ENCODE measurements around the gene CEP112.

The CEP112 gene

GRCh38 chr17:65753348-65753747 lies 438.6 kb downstream of the CEP112 start:
- TF ChIP-seq POLR2A (IDR thresholded peaks at IDR 0.05; ENCODE audit: extremely low read depth, insufficient read length) (no peak), MAX (IDR thresholded peaks at IDR 0.05; ENCODE audit: low read depth, low read length) (no peak), MYC (IDR thresholded peaks at IDR 0.05; ENCODE audit: low read depth, low read length) (no peak)
- no peak for DNase-seq (ENCODE audit: low read depth)
- H3K4me3 ChIP-seq (ENCODE audit: low read depth, low read length): no peak overlapping the region

GRCh38 chr17:65751263-65751662 lies 440.7 kb downstream of the CEP112 start:
- TF ChIP-seq MYC (IDR thresholded peaks at IDR 0.05; ENCODE audit: low read depth, low read length) (no peak), POLR2A (IDR thresholded peaks at IDR 0.05; ENCODE audit: extremely low read depth, insufficient read length) (no peak), CTCF (IDR thresholded peaks at IDR 0.05; ENCODE audit: low read depth, low read length) (no peak), MAX (IDR thresholded peaks at IDR 0.05; ENCODE audit: low read depth, low read length) (no peak)
- no peak for DNase-seq (ENCODE audit: low read depth)
- no peak overlapping the region for H3K4me3 ChIP-seq (ENCODE audit: low read depth, low read length)

GRCh38 chr17:65750631-65751115 lies 441.3 kb downstream of the CEP112 start:
- TF ChIP-seq MYC (IDR thresholded peaks at IDR 0.05; ENCODE audit: low read depth, low read length) (no peak), POLR2A (IDR thresholded peaks at IDR 0.05; ENCODE audit: extremely low read depth, insufficient read length) (no peak), CTCF (IDR thresholded peaks at IDR 0.05; ENCODE audit: low read depth, low read length) (no peak), MAX (IDR thresholded peaks at IDR 0.05; ENCODE audit: low read depth, low read length) (no peak)

GRCh38 chr17:65750166-65750565 lies 441.8 kb downstream of the CEP112 start:
- DNase-seq (ENCODE audit: low read depth): no peak
- H3K4me3 ChIP-seq (ENCODE audit: low read depth, low read length): no peak overlapping the region
- TF ChIP-seq MAX (IDR thresholded peaks at IDR 0.05; ENCODE audit: low read depth, low read length) (no peak), MYC (IDR thresholded peaks at IDR 0.05; ENCODE audit: low read depth, low read length) (no peak), POLR2A (IDR thresholded peaks at IDR 0.05; ENCODE audit: extremely low read depth, insufficient read length) (no peak), CTCF (IDR thresholded peaks at IDR 0.05; ENCODE audit: low read depth, low read length) (no peak)

More at GRCh38 chr17:65750631-65751115, 441.3 kb downstream of the CEP112 start:
- no peak for DNase-seq (ENCODE audit: low read depth)
- H3K4me3 ChIP-seq (ENCODE audit: low read depth, low read length): no peak overlapping the region

GRCh38 chr17:65749479-65749878 lies 442.5 kb downstream of the CEP112 start:
- no peak for TF ChIP-seq MAX (IDR thresholded peaks at IDR 0.05; ENCODE audit: low read depth, low read length)
- no peak for TF ChIP-seq MYC (IDR thresholded peaks at IDR 0.05; ENCODE audit: low read depth, low read length)
- no peak for TF ChIP-seq CTCF (IDR thresholded peaks at IDR 0.05; ENCODE audit: low read depth, low read length)
- no peak for TF ChIP-seq POLR2A (IDR thresholded peaks at IDR 0.05; ENCODE audit: extremely low read depth, insufficient read length)
- no peak for DNase-seq (ENCODE audit: low read depth)
- no peak overlapping the region for H3K4me3 ChIP-seq (ENCODE audit: low read depth, low read length)

GRCh38 chr17:65745241-65745640 lies 446.7 kb downstream of the CEP112 start:
- no peak for TF ChIP-seq MYC (IDR thresholded peaks at IDR 0.05; ENCODE audit: low read depth, low read length)
- TF ChIP-seq MAX (IDR thresholded peaks at IDR 0.05; ENCODE audit: low read depth, low read length): no peak
- TF ChIP-seq POLR2A (IDR thresholded peaks at IDR 0.05; ENCODE audit: extremely low read depth, insufficient read length): no peak
- TF ChIP-seq CTCF (IDR thresholded peaks at IDR 0.05; ENCODE audit: low read depth, low read length): no peak
- DNase-seq (ENCODE audit: low read depth): no peak
- no peak overlapping the region for H3K4me3 ChIP-seq (ENCODE audit: low read depth, low read length)

All from NB4 (cell line).